IPS-NIHi7 (cell line): ENCODE results near the gene LRRFIP1.
"Not testable (repeated sequence)": the region's sequence is repeated elsewhere in the genome, so short reads cannot be mapped to it uniquely, and the experiment has no call there.

ENCODE experiments used
- DNase-seq: peaks from one replicate; pipeline ENCODE4 v3.0.0; 2012; ENCODE audit warnings: mixed read lengths; ENCODE audit errors: extremely low spot score

LRRFIP1 gene

GRCh38 chr2:237661799-237662328 is 34.5 kb downstream of the LRRFIP1 start:
- DNase-seq, result no peak

DNA sequence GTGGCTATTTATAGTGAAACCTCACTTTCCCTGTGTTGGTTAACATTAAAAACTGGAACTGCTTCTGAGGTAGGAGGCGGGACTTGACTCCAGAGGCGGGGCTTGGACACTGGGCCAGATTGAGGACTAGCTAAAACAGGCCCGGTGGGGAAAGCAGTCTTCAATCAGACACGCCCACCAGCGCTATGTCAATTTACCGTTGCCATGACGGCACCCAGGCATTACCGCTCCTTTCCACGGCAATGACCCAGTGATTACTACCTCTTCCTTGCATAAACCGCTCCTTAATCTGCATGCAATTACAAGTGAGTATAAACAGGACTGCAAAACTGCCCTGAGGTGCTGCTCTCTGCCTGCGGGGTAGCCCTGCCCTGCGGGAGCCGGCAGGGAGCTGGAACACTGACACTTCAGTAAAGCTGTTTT is 35.3 kb downstream of the LRRFIP1 start:
- peak; percentile 74 for DNase-seq

DNA sequence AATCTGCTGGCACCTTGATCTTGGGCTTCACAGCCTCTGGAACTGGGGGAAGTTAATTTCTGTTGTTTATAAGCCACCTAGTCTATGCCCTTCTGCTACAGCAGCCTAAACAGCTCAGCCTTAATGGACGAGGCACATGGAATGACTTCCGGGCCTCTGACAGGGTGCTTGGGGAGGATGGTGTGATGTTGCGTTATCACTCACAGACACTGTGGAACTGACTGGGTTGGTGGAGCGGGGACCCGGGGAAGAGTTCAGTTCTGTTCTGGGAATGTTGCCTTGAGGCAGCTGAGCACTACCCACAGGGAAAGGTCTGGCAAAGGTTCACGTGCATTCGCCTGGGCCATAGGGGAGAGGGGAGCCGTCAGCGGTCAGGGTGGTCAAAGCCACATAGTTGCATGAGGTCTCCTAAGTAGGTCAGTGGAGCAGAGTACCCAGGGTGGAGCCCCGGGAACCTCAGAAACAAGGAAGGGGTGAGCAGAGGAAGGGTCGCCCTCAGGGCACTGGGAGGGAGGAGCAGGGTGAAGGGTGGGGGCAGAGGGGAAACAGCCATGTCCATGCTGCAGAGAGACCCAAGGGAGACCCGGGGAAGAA is 36.2 kb downstream of the LRRFIP1 start:
- DNase-seq, result no peak

GRCh38 chr2:237664151-237664550 is 36.8 kb downstream of the LRRFIP1 start:
- DNase-seq, result no peak

DNA sequence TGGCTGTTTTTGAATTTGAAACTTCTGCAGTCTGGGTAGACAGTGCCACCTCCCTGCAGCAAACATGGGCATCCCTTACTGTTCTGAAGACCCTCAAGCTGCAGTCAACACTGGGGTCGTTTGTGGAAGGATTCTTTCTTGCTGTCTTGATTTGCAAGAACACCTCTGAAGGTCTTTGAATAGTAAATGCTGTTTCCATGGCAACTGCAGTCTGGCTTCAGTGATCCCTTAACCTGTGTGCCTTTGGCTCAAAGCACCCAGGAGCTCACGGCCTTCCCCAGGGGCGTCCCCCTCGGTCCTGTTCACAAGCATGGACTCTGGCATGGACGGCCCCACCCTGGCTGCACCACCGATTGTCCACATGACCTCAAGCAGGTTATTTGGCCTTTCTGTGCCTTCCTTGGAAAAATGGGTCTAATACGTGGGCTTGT is 38.3 kb downstream of the LRRFIP1 start:
- DNase-seq, result peak; percentile 68

DNA sequence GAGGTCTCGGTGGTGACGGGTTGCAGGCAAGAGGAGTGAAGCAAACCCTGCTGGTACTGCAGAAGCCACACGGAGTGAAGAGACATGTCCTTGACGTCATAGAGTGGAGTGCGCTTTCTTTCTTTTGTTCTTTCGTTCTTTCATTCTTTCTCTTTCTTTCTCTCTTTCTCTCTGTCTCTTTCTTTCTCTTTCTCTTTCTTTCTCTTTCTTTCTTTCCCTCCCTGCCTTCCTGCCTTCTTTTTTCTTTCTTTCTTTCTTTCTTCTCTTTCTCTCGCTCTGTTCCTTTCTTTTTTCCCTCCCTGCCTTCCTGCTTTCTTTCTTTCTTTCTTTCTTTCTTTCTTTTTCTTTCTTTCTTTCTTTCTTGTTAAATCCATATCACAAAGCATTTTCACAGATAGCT is 39.2 kb downstream of the LRRFIP1 start:
- DNase-seq, result no peak

- DNase-seq, result not testable (repeated sequence)
Observed at GRCh38 chr2:237667050-237667576, 39.7 kb downstream of the LRRFIP1 start.

- no peak for DNase-seq
Observed at GRCh38 chr2:237667893-237668292, 40.5 kb downstream of the LRRFIP1 start.

DNA sequence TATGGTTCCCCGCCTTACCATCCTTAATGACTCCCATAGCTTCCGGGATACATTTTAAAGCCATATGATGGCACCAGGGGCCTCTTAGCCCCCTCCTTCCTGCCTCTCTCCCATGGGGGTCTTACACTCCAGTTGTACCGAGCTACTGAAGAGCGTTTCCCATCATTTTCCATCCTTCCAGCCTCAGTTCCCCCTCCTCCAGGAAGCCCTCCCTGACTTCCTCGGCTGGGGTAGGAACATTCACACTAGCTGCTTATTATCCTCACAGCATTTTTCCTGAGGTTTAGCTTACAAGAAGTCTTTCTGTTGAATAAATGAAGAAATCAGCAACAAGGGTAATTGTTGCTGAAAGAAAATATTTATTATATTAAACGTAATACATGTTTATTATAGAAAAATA is 41.1 kb downstream of the LRRFIP1 start:
- DNase-seq, result no peak

- no peak for DNase-seq
Observed at GRCh38 chr2:237669283-237669627, 41.9 kb downstream of the LRRFIP1 start.

- no peak for DNase-seq
Observed at GRCh38 chr2:237669628-237670392, 42.4 kb downstream of the LRRFIP1 start.

GRCh38 chr2:237670641-237671040 is 43.3 kb downstream of the LRRFIP1 start:
- DNase-seq, result no peak

- no peak for DNase-seq
Observed at GRCh38 chr2:237671466-237672138, 44.2 kb downstream of the LRRFIP1 start.

GRCh38 chr2:237672731-237673129 is 45.3 kb downstream of the LRRFIP1 start:
- no peak for DNase-seq

DNA sequence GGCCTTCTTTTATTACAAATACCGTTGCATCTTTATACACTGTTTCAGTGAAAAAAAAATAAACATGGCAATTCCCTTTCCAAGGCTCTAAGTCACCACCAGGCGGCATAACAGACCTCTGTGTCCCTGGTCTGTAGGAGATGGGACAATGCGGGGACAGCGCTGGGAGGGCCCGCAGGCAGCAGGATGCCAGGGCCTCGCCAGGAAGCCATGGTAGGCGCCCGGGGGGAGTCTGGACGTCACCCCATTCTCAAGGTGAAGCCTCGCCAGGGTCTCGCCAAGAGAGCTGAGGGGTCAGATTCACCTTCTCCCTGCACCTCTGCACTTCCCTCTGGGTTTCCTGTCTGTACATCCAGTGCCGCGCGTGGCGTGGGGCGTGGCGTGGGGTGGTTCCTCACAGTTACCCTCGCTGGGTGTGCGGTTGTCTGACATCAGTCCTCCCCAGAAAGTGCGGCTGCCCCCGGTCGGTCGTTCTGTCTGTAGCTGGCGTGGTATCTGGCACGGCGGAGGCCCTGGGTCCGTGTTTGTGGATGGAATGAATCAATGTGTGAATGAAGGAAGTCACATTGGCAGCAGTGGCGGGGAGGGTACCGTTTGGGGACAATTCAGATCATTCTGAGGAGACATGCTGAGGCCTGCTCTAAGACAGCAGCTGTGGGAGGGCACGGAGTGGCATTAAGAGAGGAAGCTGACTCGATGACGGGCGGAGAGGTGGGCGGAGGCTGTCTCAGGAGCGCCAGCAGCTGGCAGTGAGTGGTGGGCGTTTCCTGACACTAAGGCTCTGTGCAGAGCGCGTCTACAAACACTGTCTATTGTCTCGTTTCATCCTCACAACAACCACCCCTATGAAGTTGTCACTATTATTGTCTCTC is 46.0 kb downstream of the LRRFIP1 start:
- peak; percentile 68 for DNase-seq

DNA sequence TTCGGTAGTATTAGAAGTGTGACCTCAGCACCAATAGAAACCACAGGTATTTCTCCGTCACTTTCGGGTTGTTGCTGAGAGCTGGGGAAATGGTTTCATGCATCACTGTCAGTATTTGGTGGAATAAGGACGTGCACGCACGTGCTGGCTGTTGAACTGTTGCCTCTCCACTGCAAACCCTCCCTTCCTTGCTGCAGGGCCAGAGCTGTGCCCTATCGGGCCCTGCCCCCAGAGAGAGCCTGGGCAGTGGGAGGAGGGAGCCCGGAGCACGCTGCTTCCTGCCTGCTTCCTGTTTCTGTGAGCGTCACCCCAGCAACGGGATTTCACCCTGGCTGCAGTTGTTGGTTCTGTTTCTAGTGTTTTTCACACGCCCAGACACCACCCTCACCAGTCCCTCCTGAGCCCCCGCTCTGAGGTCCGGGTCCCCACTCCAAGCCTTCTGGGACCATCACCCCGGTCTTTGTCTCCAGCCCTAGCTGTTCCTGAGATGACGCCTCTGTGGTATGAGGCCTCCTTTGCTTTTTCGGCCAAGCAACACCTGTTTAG is 47.4 kb downstream of the LRRFIP1 start:
- DNase-seq, result peak; percentile 79

DNA sequence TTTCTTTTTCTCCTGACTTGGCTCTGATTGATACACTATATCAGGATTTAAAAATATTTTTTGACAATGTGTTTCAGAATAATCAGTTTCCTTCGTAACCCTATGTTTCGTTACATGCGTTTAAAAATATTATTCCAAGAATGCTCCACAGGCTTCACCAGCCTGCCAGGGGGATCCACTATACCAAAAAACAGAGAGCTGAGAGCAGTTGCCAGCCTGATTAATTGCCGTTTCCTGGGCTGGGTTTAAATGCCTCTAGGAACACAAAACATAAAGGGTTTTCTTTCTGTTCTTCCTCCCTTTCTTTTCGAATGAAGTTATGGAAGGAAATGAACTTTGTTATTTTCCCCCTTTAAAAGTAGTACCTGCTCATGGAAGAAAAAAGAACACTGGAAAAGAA is 47.9 kb downstream of the LRRFIP1 start:
- no peak for DNase-seq

GRCh38 chr2:237680702-237681478 is 53.5 kb downstream of the LRRFIP1 start:
- DNase-seq, result no peak

DNA sequence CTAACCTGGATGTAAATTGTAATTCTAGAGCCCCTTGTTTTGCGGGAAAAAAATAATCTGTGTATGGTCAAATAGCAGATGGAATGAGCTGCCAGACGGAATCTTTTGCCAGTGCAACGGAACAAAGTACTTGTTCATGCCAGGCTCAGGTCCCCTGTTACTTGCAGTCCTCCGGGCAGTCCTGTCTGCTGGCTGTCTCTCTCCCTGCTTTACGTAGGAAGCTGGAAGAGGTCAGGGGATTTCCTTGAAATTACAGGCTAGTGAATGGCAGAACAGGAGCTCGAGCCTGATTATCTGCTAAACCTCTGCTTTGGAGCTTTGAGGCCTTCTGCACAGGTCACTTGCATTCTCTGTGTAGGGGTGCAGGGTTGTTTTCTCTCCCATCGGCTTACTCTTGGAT is 54.8 kb downstream of the LRRFIP1 start:
- DNase-seq, result no peak
